ENCODE results near the gene GPN3. TPM values are rescaled to one million over a fixed set of nuclear protein-coding genes. Genes with fewer than 3 reads are reported as not detected.
"Not testable (repeated sequence)": the region's sequence is repeated elsewhere in the genome, so short reads cannot be mapped to it uniquely, and the experiment has no call there.

Gene GPN3
- total RNA-seq, 1 experiment from 2014 or later: 31.8 TPM

DNA sequence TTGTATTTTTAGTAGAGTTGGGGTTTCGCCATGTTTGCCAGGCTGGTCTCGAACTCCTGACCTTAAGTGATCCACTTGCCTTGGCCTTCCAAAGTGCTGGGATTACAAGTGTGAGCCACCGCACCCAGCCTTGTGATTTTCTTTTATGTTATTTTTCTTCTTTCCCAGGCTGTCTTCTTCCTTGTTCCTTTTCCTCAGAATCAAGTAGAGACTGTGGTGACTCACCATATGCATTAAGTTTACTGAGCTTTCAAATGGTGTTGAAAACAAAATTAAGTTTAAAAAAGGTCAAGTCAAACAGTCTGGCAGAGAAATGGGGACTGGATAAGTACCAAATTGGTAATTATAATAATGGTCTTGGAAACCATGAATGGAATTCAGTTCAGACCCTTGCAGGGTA, 23.6 kb downstream of the GPN3 start:
- Mint-ChIP-seq H3K27ac (ENCODE audit: unreplicated experiment) (no peak overlapping the region), H3K4me1 (ENCODE audit: low read depth, unreplicated experiment) (no peaks in the 10 kb centered on the region), H3K36me3 (ENCODE audit: insufficient read depth, unreplicated experiment) (peaks cover 47% of the 10 kb centered on the region), H3K27me3 (ENCODE audit: unreplicated experiment) (no peaks in the 10 kb centered on the region), H3K4me3 (ENCODE audit: low read depth, unreplicated experiment) (no peak overlapping the region), H3K9me3 (ENCODE audit: low read depth, unreplicated experiment) (no peaks in the 10 kb centered on the region)
- CTCF ChIA-PET: interaction anchor here (0.7 kb wide), 1 partner anchor 13 kb away, joined by 3 read pairs; no protein-coding TSS in a partner anchor
- no peak for DNase-seq
- no TSS peak for BruUV-seq (replicated peaks)
- intact Hi-C loops (cut with micrococcal nuclease; ENCODE audit: unreplicated experiment): no loop called here
- TF ChIP-seq, protein P1, sequence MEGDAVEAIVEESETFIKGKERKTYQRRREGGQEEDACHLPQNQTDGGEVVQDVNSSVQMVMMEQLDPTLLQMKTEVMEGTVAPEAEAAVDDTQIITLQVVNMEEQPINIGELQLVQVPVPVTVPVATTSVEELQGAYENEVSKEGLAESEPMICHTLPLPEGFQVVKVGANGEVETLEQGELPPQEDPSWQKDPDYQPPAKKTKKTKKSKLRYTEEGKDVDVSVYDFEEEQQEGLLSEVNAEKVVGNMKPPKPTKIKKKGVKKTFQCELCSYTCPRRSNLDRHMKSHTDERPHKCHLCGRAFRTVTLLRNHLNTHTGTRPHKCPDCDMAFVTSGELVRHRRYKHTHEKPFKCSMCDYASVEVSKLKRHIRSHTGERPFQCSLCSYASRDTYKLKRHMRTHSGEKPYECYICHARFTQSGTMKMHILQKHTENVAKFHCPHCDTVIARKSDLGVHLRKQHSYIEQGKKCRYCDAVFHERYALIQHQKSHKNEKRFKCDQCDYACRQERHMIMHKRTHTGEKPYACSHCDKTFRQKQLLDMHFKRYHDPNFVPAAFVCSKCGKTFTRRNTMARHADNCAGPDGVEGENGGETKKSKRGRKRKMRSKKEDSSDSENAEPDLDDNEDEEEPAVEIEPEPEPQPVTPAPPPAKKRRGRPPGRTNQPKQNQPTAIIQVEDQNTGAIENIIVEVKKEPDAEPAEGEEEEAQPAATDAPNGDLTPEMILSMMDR (IDR thresholded peaks at IDR 0.05; ENCODE audit: unreplicated experiment): no peak

DNA sequence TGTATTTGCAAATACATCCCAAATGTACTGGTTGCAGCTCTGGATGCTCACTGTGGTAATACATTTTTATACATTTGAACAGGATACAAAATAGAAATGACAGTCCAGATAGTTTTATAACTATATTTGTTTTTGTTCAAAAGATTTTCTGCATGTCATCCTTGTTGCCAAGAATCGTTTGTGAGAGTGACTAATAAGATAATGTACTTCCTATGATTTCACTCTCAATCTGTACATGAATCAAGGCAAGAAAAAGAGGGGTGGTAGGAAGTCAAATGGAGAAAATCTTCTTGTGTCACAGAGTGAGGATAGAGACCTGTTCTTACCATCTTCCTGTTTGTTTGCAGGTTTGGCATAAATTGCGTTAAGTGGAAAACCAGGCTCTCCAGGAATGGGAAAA, 31.8 kb downstream of the GPN3 start:
- H3K4me3 Mint-ChIP-seq (ENCODE audit: low read depth, unreplicated experiment): no peak overlapping the region
- no TSS peak for BruUV-seq (replicated peaks)
- H3K36me3 Mint-ChIP-seq (ENCODE audit: insufficient read depth, unreplicated experiment): peaks cover 53% of the 10 kb centered on the region
- H3K9me3 Mint-ChIP-seq (ENCODE audit: low read depth, unreplicated experiment): no peaks in the 10 kb centered on the region
- TF ChIP-seq, protein P1 (IDR thresholded peaks at IDR 0.05; ENCODE audit: unreplicated experiment): no peak
- no peaks in the 10 kb centered on the region for H3K27me3 Mint-ChIP-seq (ENCODE audit: unreplicated experiment)
- CTCF ChIA-PET: interaction anchor here (0.6 kb wide), 1 partner anchor 262 kb away, joined by 3 read pairs; no protein-coding TSS in a partner anchor
- no peak overlapping the region for H3K27ac Mint-ChIP-seq (ENCODE audit: unreplicated experiment)
- no peak for DNase-seq
- intact Hi-C loops (cut with micrococcal nuclease; ENCODE audit: unreplicated experiment): no loop called here
- no peaks in the 10 kb centered on the region for H3K4me1 Mint-ChIP-seq (ENCODE audit: low read depth, unreplicated experiment)

DNA sequence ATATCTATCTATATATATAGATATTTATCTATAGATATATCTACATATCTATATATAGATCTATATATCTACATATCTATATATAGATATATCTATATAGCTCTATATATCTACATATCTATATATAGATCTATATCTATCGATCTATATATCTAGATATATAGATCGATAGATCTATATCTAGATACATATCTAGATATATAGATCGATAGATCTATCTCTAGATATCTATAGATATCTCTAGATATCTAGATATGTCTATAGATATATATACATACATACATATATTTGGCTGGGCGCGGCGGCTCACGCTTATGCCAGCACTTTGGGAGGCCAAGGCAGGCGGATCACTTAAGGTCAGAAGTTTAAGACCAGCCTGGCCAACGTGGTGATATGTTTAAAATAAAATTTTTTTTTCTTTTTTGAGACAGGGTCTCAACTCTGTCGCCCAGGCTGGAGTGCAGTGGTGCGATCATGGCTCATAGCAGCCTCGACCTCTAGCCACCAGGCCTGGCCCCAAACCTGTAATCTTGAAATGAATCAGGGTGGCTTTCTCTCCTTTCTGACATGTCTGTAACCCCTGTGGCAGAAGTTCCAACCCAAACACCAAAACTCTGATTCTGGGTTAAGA, 36.0 kb downstream of the GPN3 start:
- no peaks in the 10 kb centered on the region for H3K4me1 Mint-ChIP-seq (ENCODE audit: low read depth, unreplicated experiment)
- intact Hi-C loops (cut with micrococcal nuclease; ENCODE audit: unreplicated experiment): loop anchor here (1.0 to 5.0 kb wide), 2 partner anchors 332 to 390 kb away; no protein-coding TSS in a partner anchor
- TF ChIP-seq, protein P1 (IDR thresholded peaks at IDR 0.05; ENCODE audit: unreplicated experiment): no peak
- no peaks in the 10 kb centered on the region for H3K27me3 Mint-ChIP-seq (ENCODE audit: unreplicated experiment)
- H3K4me3 Mint-ChIP-seq (ENCODE audit: low read depth, unreplicated experiment): peak overlapping the region; percentile 80
- DNase-seq: no peak
- H3K36me3 Mint-ChIP-seq (ENCODE audit: insufficient read depth, unreplicated experiment): peaks cover 48% of the 10 kb centered on the region
- no TSS peak for BruUV-seq (replicated peaks)
- H3K9me3 Mint-ChIP-seq (ENCODE audit: low read depth, unreplicated experiment): no peaks in the 10 kb centered on the region
- CTCF ChIA-PET: interaction anchor here (0.5 to 1.7 kb wide), 22 partner anchors 12 to 919 kb away, joined by 3 to 18 read pairs (median 4); partner anchors contain the start of genes ANAPC7, ANKRD13A, ARPC3 and ATP2A2
- H3K27ac Mint-ChIP-seq (ENCODE audit: unreplicated experiment): peak overlapping the region; percentile 72

DNA sequence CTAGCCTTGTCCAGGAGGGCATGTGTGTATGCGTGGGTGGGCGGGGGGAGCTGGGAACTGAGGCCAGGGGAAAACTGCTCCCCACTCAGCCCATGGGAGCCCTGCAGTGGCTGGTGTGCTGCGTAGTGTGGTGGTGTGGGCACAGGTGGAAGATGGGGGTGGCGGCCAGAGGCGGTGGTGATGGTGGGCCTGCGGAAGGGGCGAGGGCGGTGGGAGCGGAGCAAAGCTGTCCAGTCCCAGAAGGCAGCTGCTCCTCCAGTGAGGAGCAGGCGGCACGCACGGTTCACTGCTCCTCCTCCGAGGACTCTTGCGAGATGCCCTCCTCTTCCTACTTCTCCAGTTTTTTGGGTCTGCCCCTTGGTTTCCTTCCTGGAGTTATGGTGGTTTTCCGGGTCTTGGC, 38.4 kb downstream of the GPN3 start:
- H3K4me3 Mint-ChIP-seq (ENCODE audit: low read depth, unreplicated experiment); BruUV-seq (replicated peaks); H3K4me1 Mint-ChIP-seq (ENCODE audit: low read depth, unreplicated experiment); CTCF ChIA-PET; H3K27ac Mint-ChIP-seq (ENCODE audit: unreplicated experiment); DNase-seq; H3K27me3 Mint-ChIP-seq (ENCODE audit: unreplicated experiment); H3K9me3 Mint-ChIP-seq (ENCODE audit: low read depth, unreplicated experiment): not testable (repeated sequence)
- intact Hi-C loops (cut with micrococcal nuclease; ENCODE audit: unreplicated experiment): loop anchor here (5.0 kb wide), 1 partner anchor 387 kb away; no protein-coding TSS in a partner anchor
- H3K36me3 Mint-ChIP-seq (ENCODE audit: insufficient read depth, unreplicated experiment): peaks cover 25% of the 10 kb centered on the region

DNA sequence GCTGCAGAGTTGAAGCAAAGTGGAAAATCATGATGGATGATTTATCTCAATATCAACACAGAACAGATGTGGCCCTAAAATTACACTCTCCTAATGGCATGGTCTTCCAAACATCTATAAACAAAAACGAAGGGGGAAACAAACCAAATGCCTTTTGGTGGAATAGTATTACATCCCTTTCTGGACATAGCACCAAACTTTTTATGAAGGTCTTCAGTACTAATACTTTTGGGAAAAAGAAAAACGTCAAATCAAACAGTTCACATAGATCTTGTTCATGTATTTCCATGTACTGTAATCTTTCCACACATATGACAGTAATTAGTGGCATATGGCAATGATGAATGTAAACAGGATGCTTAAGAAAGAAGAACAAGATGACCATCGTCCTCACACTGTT, 41.7 kb downstream of the GPN3 start:
- no peak overlapping the region for H3K27ac Mint-ChIP-seq (ENCODE audit: unreplicated experiment)

More for the DNA sequence above, 41.7 kb downstream of the GPN3 start:
- Mint-ChIP-seq H3K27me3 (ENCODE audit: unreplicated experiment) (no peaks in the 10 kb centered on the region), H3K4me3 (ENCODE audit: low read depth, unreplicated experiment) (no peak overlapping the region), H3K4me1 (ENCODE audit: low read depth, unreplicated experiment) (no peaks in the 10 kb centered on the region), H3K9me3 (ENCODE audit: low read depth, unreplicated experiment) (no peaks in the 10 kb centered on the region), H3K36me3 (ENCODE audit: insufficient read depth, unreplicated experiment) (peaks cover 10% of the 10 kb centered on the region)
- CTCF ChIA-PET: no interaction called here
- TF ChIP-seq, protein P1 (IDR thresholded peaks at IDR 0.05; ENCODE audit: unreplicated experiment): no peak
- no peak for DNase-seq
- intact Hi-C loops (cut with micrococcal nuclease; ENCODE audit: unreplicated experiment): no loop called here
- no TSS peak for BruUV-seq (replicated peaks)

Data from Calu3 (cell line).